GM23338 (cell line): Measurements from ENCODE around the gene TSC22D3. TPM values are rescaled to one million over a fixed set of nuclear protein-coding genes. Genes with fewer than 3 reads are reported as not detected.

Experiments used
- ATAC-seq: fragments of 200-7000 bp; cut with Tn5 transposase; 3 replicates; pipeline ENCODE4 v1.9.1; 2020
- DNase-seq: peaks from one replicate; pipeline ENCODE4 v3.0.0-alpha.2; 2015; ENCODE audit warnings: low spot score
- H2AFZ ChIP-seq: fragments of 200-600 bp; sonication (generic); 2 replicates; pipeline ENCODE4 v1.8.0; 2016; ENCODE audit warnings: antibody characterized with exemption, mild to moderate bottlenecking, moderate library complexity
- H3F3A ChIP-seq: fragments of 200-600 bp; sonication (generic); replicated peaks from 2 replicates; pipeline ENCODE4 v1.8.0; 2017; ENCODE audit warnings: antibody characterized with exemption, mixed run types, low read depth
- H3K27ac ChIP-seq: fragments of 200-600 bp; sonication (generic); 2 replicates; pipeline ENCODE4 v1.6.1; 2016; ENCODE audit warnings: low read depth
- H3K27me3 ChIP-seq: fragments of 200-600 bp; sonication (generic); 2 replicates; pipeline ENCODE4 v1.8.0; 2016; ENCODE audit warnings: mild to moderate bottlenecking, mixed run types, moderate library complexity; ENCODE audit not compliant: insufficient read depth
- H3K36me3 ChIP-seq: fragments of 200-600 bp; sonication (generic); 2 replicates; pipeline ENCODE4 v1.8.0; 2016; ENCODE audit warnings: mild to moderate bottlenecking; ENCODE audit not compliant: insufficient read depth
- H3K4me1 ChIP-seq: fragments of 200-600 bp; sonication (generic); 2 replicates; pipeline ENCODE4 v1.8.0; 2016; ENCODE audit warnings: mild to moderate bottlenecking, moderate library complexity; ENCODE audit not compliant: insufficient read depth
- H3K4me2 ChIP-seq: fragments of 200-600 bp; sonication (generic); 2 replicates; pipeline ENCODE4 v1.7.1; 2017; ENCODE audit warnings: mixed run types
- H3K4me3 ChIP-seq: fragments of 200-600 bp; sonication (generic); 2 replicates; pipeline ENCODE4 v1.6.1; 2016; ENCODE audit warnings: mixed run types
- H3K79me2 ChIP-seq: fragments of 200-600 bp; sonication (generic); replicated peaks from 2 replicates; pipeline ENCODE4 v1.8.0; 2017; ENCODE audit warnings: mild to moderate bottlenecking; ENCODE audit not compliant: insufficient read depth
- H3K9me2 ChIP-seq: fragments of 200-600 bp; sonication (generic); 2 replicates; pipeline ENCODE4 v1.8.0; 2017; ENCODE audit not compliant: insufficient read depth
- H4K20me1 ChIP-seq: fragments of 200-600 bp; sonication (generic); replicated peaks from 2 replicates; pipeline ENCODE4 v1.8.0; 2017; ENCODE audit warnings: mild to moderate bottlenecking; ENCODE audit not compliant: insufficient read depth
- H3K27ac Mint-ChIP-seq: 2 replicates; pipeline ENCODE4 v1.8.0; 2020; ENCODE audit warnings: inconsistent platforms, mild to moderate bottlenecking, moderate library complexity, mixed read lengths
- H3K27me3 Mint-ChIP-seq: 3 replicates; pipeline ENCODE4 v1.8.0; 2022; ENCODE audit warnings: low read depth, mild to moderate bottlenecking, moderate library complexity, mixed read lengths, inconsistent platforms; ENCODE audit not compliant: insufficient read depth, poor library complexity
- H3K36me3 Mint-ChIP-seq: 3 replicates; pipeline ENCODE4 v1.8.0; 2021; ENCODE audit warnings: low read depth, mild to moderate bottlenecking, inconsistent platforms, moderate library complexity, mixed read lengths
- H3K4me1 Mint-ChIP-seq: 3 replicates; pipeline ENCODE4 v1.8.0; 2020; ENCODE audit warnings: mild to moderate bottlenecking, inconsistent platforms, mixed read lengths
- H3K4me3 Mint-ChIP-seq: 3 replicates; pipeline ENCODE4 v1.8.0; 2021; ENCODE audit warnings: moderate library complexity, mild to moderate bottlenecking, inconsistent platforms, mixed read lengths
- H3K9me3 Mint-ChIP-seq: 3 replicates; pipeline ENCODE4 v1.8.0; 2020; ENCODE audit warnings: moderate library complexity, mild to moderate bottlenecking, inconsistent platforms, mixed read lengths
- CTCF ChIP-seq, 2 experiments: fragments of 200-600 bp in 1 of 2; sonication (generic) in 1 of 2; conservative IDR thresholded peaks; 2 replicates each; pipeline versions ENCODE4 v1.5.1 to v1.6.1; 2016 to 2017; ENCODE audit warnings: antibody characterized with exemption in 2 of 2, low read depth in 2 of 2, mild to moderate bottlenecking in 2 of 2, moderate library complexity in 1 of 2
- ETS1 ChIP-seq: IDR thresholded peaks from 2 replicates; pipeline ENCODE4 v1.6.1; 2016; ENCODE audit warnings: antibody characterized with exemption
- EZH2 ChIP-seq: fragments of 200-600 bp; sonication (generic); IDR thresholded peaks from one replicate; pipeline ENCODE4 v1.8.0; 2017; ENCODE audit warnings: antibody characterized with exemption, mild to moderate bottlenecking, low read depth; ENCODE audit not compliant: unreplicated experiment
- EZH2phosphoT487 ChIP-seq: fragments of 200-600 bp; sonication (generic); IDR thresholded peaks from one replicate; pipeline ENCODE4 v1.8.1; 2018; ENCODE audit warnings: antibody characterized with exemption; ENCODE audit not compliant: unreplicated experiment
- JUNB ChIP-seq: IDR thresholded peaks from one replicate; pipeline ENCODE4 v1.6.1; 2016; ENCODE audit warnings: antibody characterized with exemption; ENCODE audit not compliant: unreplicated experiment
- STAT1 ChIP-seq: IDR thresholded peaks from one replicate; pipeline ENCODE4 v1.6.1; 2016; ENCODE audit warnings: antibody characterized with exemption; ENCODE audit not compliant: unreplicated experiment
- ZNF114 ChIP-seq: fragments of 250-450 bp; sonication (Bioruptor Pico); IDR thresholded peaks from 2 replicates; pipeline ENCODE4 v1.5.0; 2020; ENCODE audit warnings: mild to moderate bottlenecking, moderate library complexity
- ZNF331 ChIP-seq: fragments of 250-450 bp; sonication (Bioruptor Pico); IDR thresholded peaks from 2 replicates; pipeline ENCODE4 v1.5.0; 2020; ENCODE audit warnings: low read depth, mild to moderate bottlenecking, moderate library complexity
- polyA plus RNA-seq: library from polyadenylated mRNA; unstranded; fragments of >200 nt; fragmentation: Nextera tagmentation; extraction: Ambion mirVana; gene quantifications from 2 replicates; pipeline ENCODE4 v1.2.1, GENCODE V29; 2016
- total RNA-seq: library from RNA; depleted of rRNA; stranded (reverse); fragments of >200 nt; shearing (Covaris generic); gene quantifications from 2 replicates; pipeline ENCODE4 v1.2.3, GENCODE V29; 2014
- TF ChIP-seq, protein P1 (sequence below): IDR thresholded peaks from one replicate; pipeline ENCODE4 v1.6.1; 2018; ENCODE audit warnings: antibody characterized with exemption; ENCODE audit not compliant: unreplicated experiment

Gene TSC22D3
- total and polyA plus RNA-seq, 2 experiments from 2014 or later = 12.6 to 20.0 TPM

DNA sequence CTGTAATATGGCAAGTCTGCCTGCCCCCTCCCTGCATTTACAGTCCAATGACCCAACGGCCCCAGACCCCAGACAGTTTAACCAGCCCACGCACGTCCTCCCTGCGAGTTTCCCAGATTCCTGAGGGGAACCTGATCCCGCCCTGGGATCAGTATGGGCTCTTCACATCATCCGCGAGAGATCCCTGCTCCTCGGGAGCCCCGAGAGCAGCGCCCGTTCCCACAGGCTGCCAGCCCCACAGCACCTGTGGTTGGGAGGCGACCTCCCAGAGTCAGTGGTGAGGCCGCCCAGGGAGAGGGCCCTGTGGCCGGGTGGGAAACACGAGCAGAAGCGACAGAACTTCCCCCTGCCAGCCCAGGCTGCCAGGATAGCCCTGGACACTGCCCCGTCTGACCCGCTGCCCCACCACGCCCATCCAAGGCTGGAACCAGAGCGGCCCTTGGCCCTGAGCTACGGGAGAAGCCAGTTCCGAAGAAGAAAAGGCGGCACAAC is 32.8 kb downstream of the TSC22D3 start:
- H3K9me3 Mint-ChIP-seq = no peaks in the 10 kb centered on the region
- Histone ChIP-seq H3K9me2 (no peaks in the 10 kb centered on the region), H3K4me3 (peak overlapping the region; percentile 55), H3K27me3 (no peaks in the 10 kb centered on the region), H3K4me2 (peak overlapping the region; percentile 67), H2AFZ (no peak overlapping the region), H4K20me1 (no peaks in the 10 kb centered on the region), H3K79me2 (no peaks in the 10 kb centered on the region), H3K27ac (no peak overlapping the region), H3F3A (no peaks in the 10 kb centered on the region), H3K4me1 (peaks cover 8% of the 10 kb centered on the region; the same call in 1 of the 2 replicates), H3K36me3 (no peaks in the 10 kb centered on the region)
- peak overlapping the region; percentile 85 for H3K4me3 Mint-ChIP-seq
- no peaks in the 10 kb centered on the region for H3K36me3 Mint-ChIP-seq
- H3K27ac Mint-ChIP-seq = peak overlapping the region; percentile 86; the same call in 1 of the 2 replicates
- no peak for TF ChIP-seq JUNB
- no peak for TF ChIP-seq STAT1
- TF ChIP-seq EZH2phosphoT487 = no peak
- no peak for TF ChIP-seq CTCF (conservative IDR thresholded peaks at IDR 0.05; ENCODE audit: low read depth in 2 of 2)
- TF ChIP-seq, protein P1, sequence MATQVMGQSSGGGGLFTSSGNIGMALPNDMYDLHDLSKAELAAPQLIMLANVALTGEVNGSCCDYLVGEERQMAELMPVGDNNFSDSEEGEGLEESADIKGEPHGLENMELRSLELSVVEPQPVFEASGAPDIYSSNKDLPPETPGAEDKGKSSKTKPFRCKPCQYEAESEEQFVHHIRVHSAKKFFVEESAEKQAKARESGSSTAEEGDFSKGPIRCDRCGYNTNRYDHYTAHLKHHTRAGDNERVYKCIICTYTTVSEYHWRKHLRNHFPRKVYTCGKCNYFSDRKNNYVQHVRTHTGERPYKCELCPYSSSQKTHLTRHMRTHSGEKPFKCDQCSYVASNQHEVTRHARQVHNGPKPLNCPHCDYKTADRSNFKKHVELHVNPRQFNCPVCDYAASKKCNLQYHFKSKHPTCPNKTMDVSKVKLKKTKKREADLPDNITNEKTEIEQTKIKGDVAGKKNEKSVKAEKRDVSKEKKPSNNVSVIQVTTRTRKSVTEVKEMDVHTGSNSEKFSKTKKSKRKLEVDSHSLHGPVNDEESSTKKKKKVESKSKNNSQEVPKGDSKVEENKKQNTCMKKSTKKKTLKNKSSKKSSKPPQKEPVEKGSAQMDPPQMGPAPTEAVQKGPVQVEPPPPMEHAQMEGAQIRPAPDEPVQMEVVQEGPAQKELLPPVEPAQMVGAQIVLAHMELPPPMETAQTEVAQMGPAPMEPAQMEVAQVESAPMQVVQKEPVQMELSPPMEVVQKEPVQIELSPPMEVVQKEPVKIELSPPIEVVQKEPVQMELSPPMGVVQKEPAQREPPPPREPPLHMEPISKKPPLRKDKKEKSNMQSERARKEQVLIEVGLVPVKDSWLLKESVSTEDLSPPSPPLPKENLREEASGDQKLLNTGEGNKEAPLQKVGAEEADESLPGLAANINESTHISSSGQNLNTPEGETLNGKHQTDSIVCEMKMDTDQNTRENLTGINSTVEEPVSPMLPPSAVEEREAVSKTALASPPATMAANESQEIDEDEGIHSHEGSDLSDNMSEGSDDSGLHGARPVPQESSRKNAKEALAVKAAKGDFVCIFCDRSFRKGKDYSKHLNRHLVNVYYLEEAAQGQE = no peak
- no peak for TF ChIP-seq ZNF331 (CRISPR knock-in tag)
- TF ChIP-seq ETS1 = no peak
- TF ChIP-seq ZNF114 (CRISPR knock-in tag) = no peak
- DNase-seq (no peak), ATAC-seq (peak; percentile 57)
- peaks cover 15% of the 10 kb centered on the region for H3K4me1 Mint-ChIP-seq
- peaks cover 6% of the 10 kb centered on the region for H3K27me3 Mint-ChIP-seq

- peaks cover 10% of the 10 kb centered on the region; the same call in 1 of the 2 replicates for H3K4me1 ChIP-seq
- H4K20me1 ChIP-seq = no peaks in the 10 kb centered on the region
- Mint-ChIP-seq H3K4me3 (peak overlapping the region; percentile 85), H3K9me3 (no peaks in the 10 kb centered on the region), H3K36me3 (no peaks in the 10 kb centered on the region), H3K27me3 (peaks cover 6% of the 10 kb centered on the region), H3K4me1 (peaks cover 24% of the 10 kb centered on the region), H3K27ac (no peak overlapping the region)
- no peak overlapping the region for H3K27ac ChIP-seq
- H3F3A ChIP-seq = no peaks in the 10 kb centered on the region
- no peaks in the 10 kb centered on the region for H3K27me3 ChIP-seq
- H3K9me2 ChIP-seq = no peaks in the 10 kb centered on the region
- no peaks in the 10 kb centered on the region for H3K36me3 ChIP-seq
- peak; percentile 27; the same call in 2 of the 3 replicates for ATAC-seq
- no peak overlapping the region for H2AFZ ChIP-seq
- no peaks in the 10 kb centered on the region for H3K79me2 ChIP-seq
- H3K4me2 ChIP-seq = peak overlapping the region; percentile 67
- TF ChIP-seq EZH2phosphoT487 (no peak), CTCF (conservative IDR thresholded peaks at IDR 0.05; ENCODE audit: low read depth in 2 of 2) (no peak), EZH2 (no peak)
- DNase-seq = no peak
- peak overlapping the region; percentile 55 for H3K4me3 ChIP-seq
Measured at GRCh38 chrX:107741404-107741790, 34.2 kb downstream of the TSC22D3 start.
